ENCODE measurements around the gene PCDH12.

Gene PCDH12

GRCh38 chr5:141961466-141961865 lies 3.5 kb upstream of the PCDH12 start:
- Histone ChIP-seq H2AFZ (ENCODE audit: low read length) (peak overlapping the region; percentile 54), H3K4me3 (ENCODE audit: low read length, poor library complexity, severe bottlenecking) (peak overlapping the region; percentile 18), H3K79me2 (ENCODE audit: insufficient read depth, low read length) (no peaks in the 10 kb centered on the region), H4K20me1 (ENCODE audit: insufficient read depth, low read length, poor library complexity, severe bottlenecking) (no peaks in the 10 kb centered on the region), H3K9ac (ENCODE audit: low read depth, low read length, poor library complexity, severe bottlenecking) (peak overlapping the region; percentile 39), H3K27me3 (ENCODE audit: insufficient read depth, low read length, poor library complexity, severe bottlenecking) (no peaks in the 10 kb centered on the region), H3F3A (ENCODE audit: low read depth) (no peaks in the 10 kb centered on the region), H3K9me3 (ENCODE audit: insufficient read depth, low read depth, low read length) (no peaks in the 10 kb centered on the region), H3K4me2 (ENCODE audit: low read depth, low read length, poor library complexity, severe bottlenecking) (peak overlapping the region; percentile 51), H3K36me3 (ENCODE audit: insufficient read depth, low read length) (no peaks in the 10 kb centered on the region), H3K4me1 (ENCODE audit: insufficient read depth, low read length, poor library complexity, severe bottlenecking) (peaks cover 38% of the 10 kb centered on the region), H3K9me2 (replicated peaks; ENCODE audit: low read depth, low read length) (no peaks in the 10 kb centered on the region)
- TF ChIP-seq EZH2phosphoT487 (IDR thresholded peaks at IDR 0.05; ENCODE audit: borderline replicate concordance) (no peak), CTCF (conservative IDR thresholded peaks at IDR 0.05; ENCODE audit: low read length) (no peak)

GRCh38 chr5:141960449-141961323 lies 2.7 kb upstream of the PCDH12 start:
- Histone ChIP-seq H3K9ac (ENCODE audit: low read depth, low read length, poor library complexity, severe bottlenecking) (peak overlapping the region; percentile 39), H3K9me2 (replicated peaks; ENCODE audit: low read depth, low read length) (no peaks in the 10 kb centered on the region), H4K20me1 (ENCODE audit: insufficient read depth, low read length, poor library complexity, severe bottlenecking) (no peaks in the 10 kb centered on the region), H3K4me2 (ENCODE audit: low read depth, low read length, poor library complexity, severe bottlenecking) (peak overlapping the region; percentile 51), H3K4me3 (ENCODE audit: low read length, poor library complexity, severe bottlenecking) (peak overlapping the region; percentile 18), H3K36me3 (ENCODE audit: insufficient read depth, low read length) (no peaks in the 10 kb centered on the region), H3K27me3 (ENCODE audit: insufficient read depth, low read length, poor library complexity, severe bottlenecking) (no peaks in the 10 kb centered on the region), H3F3A (ENCODE audit: low read depth) (no peaks in the 10 kb centered on the region), H3K4me1 (ENCODE audit: insufficient read depth, low read length, poor library complexity, severe bottlenecking) (peaks cover 38% of the 10 kb centered on the region), H3K79me2 (ENCODE audit: insufficient read depth, low read length) (no peaks in the 10 kb centered on the region), H2AFZ (ENCODE audit: low read length) (peak overlapping the region; percentile 54), H3K9me3 (ENCODE audit: insufficient read depth, low read depth, low read length) (no peaks in the 10 kb centered on the region)
- peak; percentile 83 for TF ChIP-seq CTCF (conservative IDR thresholded peaks at IDR 0.05; ENCODE audit: low read length)
- no peak for TF ChIP-seq EZH2phosphoT487 (IDR thresholded peaks at IDR 0.05; ENCODE audit: borderline replicate concordance)

GRCh38 chr5:141960018-141960417 lies 2.0 kb upstream of the PCDH12 start:
- Histone ChIP-seq H3K9me2 (replicated peaks; ENCODE audit: low read depth, low read length) (no peaks in the 10 kb centered on the region), H4K20me1 (ENCODE audit: insufficient read depth, low read length, poor library complexity, severe bottlenecking) (no peaks in the 10 kb centered on the region), H3K9me3 (ENCODE audit: insufficient read depth, low read depth, low read length) (no peaks in the 10 kb centered on the region), H3K27me3 (ENCODE audit: insufficient read depth, low read length, poor library complexity, severe bottlenecking) (no peaks in the 10 kb centered on the region), H3K4me3 (ENCODE audit: low read length, poor library complexity, severe bottlenecking) (no peak overlapping the region), H3K4me1 (ENCODE audit: insufficient read depth, low read length, poor library complexity, severe bottlenecking) (peaks cover 38% of the 10 kb centered on the region), H3K36me3 (ENCODE audit: insufficient read depth, low read length) (no peaks in the 10 kb centered on the region), H2AFZ (ENCODE audit: low read length) (no peak overlapping the region), H3K4me2 (ENCODE audit: low read depth, low read length, poor library complexity, severe bottlenecking) (peak overlapping the region; percentile 88), H3K9ac (ENCODE audit: low read depth, low read length, poor library complexity, severe bottlenecking) (no peak overlapping the region), H3K79me2 (ENCODE audit: insufficient read depth, low read length) (no peaks in the 10 kb centered on the region), H3F3A (ENCODE audit: low read depth) (no peaks in the 10 kb centered on the region)
- no peak for TF ChIP-seq EZH2phosphoT487 (IDR thresholded peaks at IDR 0.05; ENCODE audit: borderline replicate concordance)
- TF ChIP-seq CTCF (conservative IDR thresholded peaks at IDR 0.05; ENCODE audit: low read length): peak; percentile 70

Data from Loucy (cell line).